Activated T-cell treated with anti-CD3 and anti-CD28 coated beads, Interleukin-2, amount 50 U/mL, for 1 hour (primary cell): ENCODE data around the gene GNAS-AS1.

Experiments used
- DNase-seq: peaks from one replicate; pipeline ENCODE4 v3.0.0-alpha.2; 2020

Gene GNAS-AS1

DNA sequence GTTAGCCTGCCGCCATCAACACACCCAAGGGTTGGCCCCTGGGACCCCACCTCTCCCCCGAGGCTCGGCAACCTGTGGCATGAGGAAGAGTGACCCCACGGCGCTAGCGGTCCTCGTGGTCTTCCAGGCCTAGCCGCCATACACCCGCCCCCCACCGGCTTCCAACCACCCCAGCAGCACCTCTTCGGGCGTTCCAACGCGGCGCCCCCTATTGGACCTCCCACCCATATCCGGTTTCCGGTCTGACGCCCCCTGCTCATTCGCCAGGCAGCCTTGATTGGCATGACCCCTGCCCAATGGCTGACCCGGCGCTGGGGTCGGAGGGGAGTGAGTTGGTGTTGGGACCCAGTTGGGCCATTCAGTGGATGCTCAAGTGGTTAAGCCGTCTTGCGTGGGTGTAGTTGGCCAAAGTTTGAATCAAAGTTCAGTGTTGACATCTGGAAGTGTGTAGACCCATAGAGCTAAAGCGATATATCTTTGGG, at the start of gene GNAS-AS1:
Gene GNAS-AS1 (minus strand): TSS at position 210 of the 482 bp plus-strand sequence.
- peak; percentile 79 for DNase-seq

GRCh38 chr20:58900397-58900796, 49.7 kb upstream of the GNAS-AS1 start:
- no peak for DNase-seq

- DNase-seq = no peak
Measured at GRCh38 chr20:58899512-58899911, 48.8 kb upstream of the GNAS-AS1 start.

GRCh38 chr20:58898629-58899408, 48.1 kb upstream of the GNAS-AS1 start:
- DNase-seq = no peak

DNA sequence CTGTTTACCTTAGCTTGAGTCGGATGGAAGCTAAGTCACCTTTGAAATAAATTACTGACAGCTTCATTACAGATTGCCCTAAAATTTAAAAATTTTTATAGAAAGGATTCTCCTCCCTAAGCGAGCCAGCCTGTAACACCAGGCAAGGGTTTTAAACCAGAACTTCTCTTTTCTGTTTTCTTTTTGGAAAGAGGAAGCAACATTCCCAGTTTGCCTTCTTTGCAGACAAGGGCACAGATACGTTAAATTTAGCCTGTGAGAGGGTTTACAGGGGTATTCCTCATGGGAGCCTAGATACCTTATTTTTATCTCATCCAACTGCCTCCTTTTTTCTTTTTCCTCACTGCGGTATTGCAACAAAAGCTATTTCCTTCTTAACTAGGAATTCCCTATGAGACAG, 46.8 kb upstream of the GNAS-AS1 start:
- no peak for DNase-seq

DNA sequence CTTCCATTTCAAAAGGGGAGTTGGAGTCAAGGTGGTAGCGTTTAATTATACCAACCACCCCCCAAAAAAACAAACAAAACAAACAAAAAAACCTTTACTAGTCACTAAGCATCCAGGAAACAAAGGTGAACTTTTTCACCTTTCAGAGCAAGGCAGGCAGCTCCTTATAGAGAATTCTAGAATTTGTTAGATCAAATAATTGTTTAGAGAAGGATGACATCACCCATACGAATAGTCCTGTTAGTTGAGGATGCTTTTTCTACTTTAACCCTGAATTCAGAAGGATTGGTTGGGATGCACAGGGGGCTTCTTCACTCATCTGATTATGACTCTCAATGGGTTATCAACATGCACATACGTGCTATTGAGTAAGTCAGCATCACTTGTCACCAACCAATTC, 46.1 kb upstream of the GNAS-AS1 start:
- no peak for DNase-seq

DNA sequence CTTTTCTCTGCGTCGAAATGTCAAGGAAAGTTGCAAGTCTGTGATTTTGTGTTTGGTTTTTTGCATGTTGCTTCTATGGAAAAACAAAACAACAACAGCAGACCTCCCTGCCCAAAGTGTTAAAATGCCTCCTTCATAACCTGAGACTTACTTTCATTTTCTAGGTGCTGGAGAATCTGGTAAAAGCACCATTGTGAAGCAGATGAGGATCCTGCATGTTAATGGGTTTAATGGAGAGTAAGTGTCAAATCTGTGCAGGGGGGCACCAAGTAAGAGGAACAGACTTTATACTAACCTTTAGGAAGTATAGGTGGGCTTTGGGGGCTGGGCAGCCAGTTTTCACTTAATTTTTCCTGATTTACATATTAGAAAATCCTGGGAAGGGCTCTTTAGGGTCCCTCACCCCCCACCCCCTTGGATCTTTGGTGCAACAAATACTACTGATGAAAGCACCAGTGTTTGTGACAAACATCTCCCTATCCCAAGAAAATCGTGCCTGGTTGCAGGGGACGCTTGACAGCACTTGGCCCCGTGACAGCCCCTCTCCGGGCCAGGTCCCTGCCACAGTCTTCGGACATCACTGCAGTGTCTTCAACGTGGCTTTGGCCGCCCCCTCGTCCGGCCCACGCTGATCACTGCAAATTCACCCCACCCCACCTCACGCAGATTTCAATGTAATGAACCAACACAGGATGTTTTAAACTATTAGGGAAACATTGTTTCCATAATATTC, 44.9 kb upstream of the GNAS-AS1 start:
- no peak for DNase-seq

DNA sequence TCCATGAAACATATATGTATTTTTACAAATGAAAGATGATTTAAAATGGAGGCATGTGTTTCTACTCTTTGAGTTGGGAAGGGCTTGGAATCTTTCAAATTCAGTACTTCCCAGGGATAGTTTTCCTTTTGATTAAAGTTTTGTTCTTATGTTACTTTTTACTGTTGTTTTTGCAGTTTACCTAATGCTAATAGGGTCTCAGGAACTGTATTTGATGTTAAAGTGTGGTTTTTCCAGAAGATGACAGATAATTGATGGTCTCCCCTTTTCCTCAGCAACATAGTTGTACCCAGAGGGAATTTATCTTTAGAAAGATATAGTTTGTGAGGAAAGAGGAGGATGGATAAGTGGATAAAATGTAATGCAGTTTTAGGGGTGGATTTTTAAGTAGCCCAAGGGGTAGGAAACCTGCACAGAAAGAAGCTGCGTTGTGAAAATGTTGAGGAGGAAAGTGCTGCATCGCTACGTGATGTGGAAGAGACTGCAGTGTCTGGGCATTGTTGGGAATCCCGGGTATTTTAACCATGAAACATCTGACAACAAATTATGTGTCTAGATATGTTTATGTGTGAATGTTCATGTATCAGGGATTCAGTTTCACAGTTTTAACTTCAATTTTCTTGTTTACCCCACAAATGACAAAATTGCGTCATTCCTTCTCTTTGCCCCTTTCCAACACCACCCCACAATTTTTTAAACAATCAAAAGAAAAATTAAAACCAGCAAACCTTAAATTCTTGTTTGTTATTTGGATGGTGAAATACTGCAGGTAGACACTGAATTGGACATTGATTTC, 44.1 kb upstream of the GNAS-AS1 start:
- DNase-seq = no peak

- DNase-seq = no peak
Measured at GRCh38 chr20:58893355-58894120, 42.8 kb upstream of the GNAS-AS1 start.

GRCh38 chr20:58892932-58893224, 42.2 kb upstream of the GNAS-AS1 start:
- no peak for DNase-seq

DNA sequence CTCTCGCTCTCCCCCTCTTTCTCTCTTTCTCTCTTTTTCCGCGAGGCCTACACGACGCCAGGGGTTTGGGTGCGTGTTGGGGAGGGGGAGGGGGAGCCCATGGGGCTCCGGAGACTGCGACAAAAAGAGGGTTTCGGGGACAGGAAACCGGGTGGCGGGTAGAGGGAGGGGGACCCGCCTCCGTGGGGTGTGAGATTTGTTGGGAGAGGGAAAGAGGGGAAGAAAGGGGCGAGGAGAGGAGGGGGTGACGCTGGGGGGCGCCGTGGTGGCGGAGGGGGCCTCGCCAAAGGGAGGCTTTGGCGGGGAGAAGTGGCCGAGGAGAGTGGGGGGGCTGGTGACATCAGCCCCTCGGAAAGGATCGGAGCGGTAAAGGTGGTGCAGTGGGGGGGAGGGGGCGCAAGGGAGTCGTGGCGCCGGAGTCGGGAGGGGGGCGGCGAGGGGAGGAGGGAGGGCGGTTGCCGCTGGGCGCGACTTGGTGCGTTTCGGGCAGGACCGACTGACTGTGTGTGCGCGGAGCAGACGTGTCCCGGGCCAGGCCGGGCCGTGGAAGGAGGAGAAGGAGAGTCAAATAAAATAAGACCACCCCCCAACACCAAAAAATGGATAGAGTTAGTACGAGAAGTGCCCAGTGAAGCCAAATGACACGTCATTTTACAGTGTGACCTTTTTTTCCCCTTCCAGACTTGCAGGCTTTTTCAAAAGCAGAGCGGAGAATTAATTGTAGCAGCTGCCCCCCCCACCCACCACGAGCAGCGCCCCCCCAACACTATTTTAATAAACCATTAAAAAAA, 41.6 kb upstream of the GNAS-AS1 start:
- peak; percentile 76 for DNase-seq

DNA sequence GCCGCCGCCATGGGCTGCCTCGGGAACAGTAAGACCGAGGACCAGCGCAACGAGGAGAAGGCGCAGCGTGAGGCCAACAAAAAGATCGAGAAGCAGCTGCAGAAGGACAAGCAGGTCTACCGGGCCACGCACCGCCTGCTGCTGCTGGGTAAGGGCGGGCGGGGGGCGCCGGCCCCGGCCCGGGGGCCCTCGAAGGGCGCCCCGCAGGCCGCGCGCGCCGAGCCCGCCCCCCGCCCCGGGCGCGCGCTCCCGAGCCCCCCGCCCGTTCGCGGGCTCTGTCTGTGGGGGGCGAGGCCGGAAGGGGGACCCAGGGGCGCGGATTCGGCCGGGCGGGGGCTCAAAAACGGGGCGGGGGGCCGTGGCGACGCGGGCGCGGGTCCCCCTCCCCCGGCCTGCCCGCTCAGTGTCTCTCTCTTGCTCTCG, 41.0 kb upstream of the GNAS-AS1 start:
- DNase-seq = peak; percentile 62

- peak; percentile 83 for DNase-seq
Measured at GRCh38 chr20:58891086-58891717, 40.5 kb upstream of the GNAS-AS1 start.

DNA sequence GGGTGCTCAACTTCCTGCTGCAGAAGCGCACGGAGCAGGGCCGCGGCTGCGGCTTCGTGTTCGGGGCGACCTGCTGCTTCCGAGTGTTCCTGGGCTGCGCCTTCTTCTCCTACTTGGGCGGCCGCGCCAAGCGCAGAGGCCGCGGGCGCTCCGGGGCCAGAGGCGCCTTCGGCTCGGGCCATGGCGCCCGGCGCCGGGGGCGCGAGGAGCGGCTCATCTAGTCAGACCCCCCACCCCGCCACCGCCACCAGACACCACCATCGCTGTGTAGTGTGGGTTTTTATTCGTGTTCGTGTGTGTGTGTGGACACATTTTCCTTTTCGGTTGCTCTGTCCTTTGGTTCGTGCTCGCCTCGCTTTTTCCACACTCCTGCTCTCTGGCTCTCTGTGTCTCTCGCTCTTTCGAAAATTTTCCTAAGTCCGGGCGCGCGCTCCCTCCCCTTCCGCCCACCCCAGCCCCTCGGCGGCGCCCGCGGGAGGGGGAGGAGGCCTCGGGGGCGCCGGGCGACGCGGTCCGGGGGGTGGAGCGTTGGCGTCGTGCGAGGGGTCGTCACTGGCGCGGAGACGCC, 39.9 kb upstream of the GNAS-AS1 start:
- peak; percentile 80 for DNase-seq

DNA sequence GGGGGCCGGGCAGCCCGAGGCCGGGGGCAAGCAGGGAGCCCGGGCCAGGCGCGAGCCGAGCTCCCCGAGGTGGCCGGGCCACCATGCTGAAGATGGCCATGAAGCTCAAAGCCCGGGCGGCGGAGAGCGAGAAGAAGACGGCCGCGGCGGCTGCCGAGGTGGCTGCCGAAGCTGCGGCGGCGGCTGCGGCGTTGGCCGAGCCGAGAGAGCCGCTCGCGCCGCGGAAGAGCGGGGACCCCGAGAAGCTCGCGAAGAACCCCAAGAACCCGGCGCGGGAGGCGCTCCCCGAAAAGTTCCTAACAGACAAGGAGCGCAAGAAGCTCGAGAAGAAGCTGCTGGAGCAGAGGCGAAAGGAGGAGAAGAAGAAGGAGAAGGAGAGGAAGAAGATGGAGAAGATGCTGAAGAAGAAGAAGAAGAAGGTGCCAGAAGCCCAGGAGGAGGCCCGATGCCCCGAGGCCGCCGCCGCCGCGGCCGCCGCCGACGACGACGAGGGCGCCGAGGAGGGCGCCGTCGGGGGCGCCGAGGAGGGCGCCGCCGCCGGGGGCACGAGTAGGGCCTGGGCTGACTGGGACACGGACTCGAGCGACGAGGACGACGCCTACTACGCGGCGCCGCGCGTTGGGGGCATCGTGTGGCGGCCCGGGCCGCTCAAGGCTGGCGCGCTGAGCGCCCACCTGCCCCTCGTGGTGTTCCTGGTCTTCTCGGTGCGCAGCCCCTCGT, 39.3 kb upstream of the GNAS-AS1 start:
- peak; percentile 72 for DNase-seq

- DNase-seq = no peak
Measured at GRCh38 chr20:58889334-58889760, 38.6 kb upstream of the GNAS-AS1 start.

- peak; percentile 86 for DNase-seq
Measured at GRCh38 chr20:58888521-58889333, 38.0 kb upstream of the GNAS-AS1 start.

GRCh38 chr20:58888103-58888502, 37.4 kb upstream of the GNAS-AS1 start:
- no peak for DNase-seq

GRCh38 chr20:58886546-58886945, 35.8 kb upstream of the GNAS-AS1 start:
- DNase-seq = no peak
